Kidney (tissue), 22 donors: Measurements from ENCODE around the gene SLC7A14. TPM values are rescaled to one million over a fixed set of nuclear protein-coding genes. Genes with fewer than 3 reads are reported as not detected.

ENCODE experiments used
- DNase-seq, 5 donors: peaks; one replicate each; pipeline ENCODE4 v3.0.0-alpha.2; 2013 to 2020
- FAIRE-seq: peaks from 2 replicates; lab custom pipeline; 2012; peaks lifted over from hg19 to GRCh38; lab: Jason Lieb, UNC
- H3K27ac ChIP-seq, 2 donors: one replicate each; pipeline ENCODE4 v1.7.0; 2013; ENCODE audit warnings: low read depth in 2 of 2, low read length in 2 of 2, inconsistent platforms in 1 of 2
- H3K27me3 ChIP-seq: one replicate; pipeline ENCODE4 v1.7.1; 2013; ENCODE audit warnings: low read length, inconsistent platforms; ENCODE audit not compliant: control insufficient read depth, insufficient read depth
- H3K36me3 ChIP-seq, 3 donors: one replicate each; pipeline versions ENCODE4 v1.7.0 to v1.7.1; 2013; ENCODE audit warnings: low read length in 3 of 3, control low read depth in 1 of 3, inconsistent platforms in 1 of 3; ENCODE audit not compliant: insufficient read depth in 3 of 3, control insufficient read depth in 2 of 3
- H3K4me1 ChIP-seq, 3 donors: one replicate each; pipeline versions ENCODE4 v1.7.0 to v1.7.1; 2013; ENCODE audit warnings: low read length in 3 of 3, inconsistent platforms in 1 of 3, low read depth in 1 of 3; ENCODE audit not compliant: control insufficient read depth in 2 of 3, insufficient read depth in 2 of 3
- H3K4me3 ChIP-seq, 3 donors: one replicate each; pipeline versions ENCODE4 v1.7.0 to v1.8.1; 2013; ENCODE audit warnings: low read length in 3 of 3, control low read depth in 1 of 3, inconsistent platforms in 1 of 3
- H3K9ac ChIP-seq, 3 donors: one replicate each; pipeline versions ENCODE4 v1.7.0 to v1.7.1; 2013; ENCODE audit warnings: low read length in 3 of 3, control low read depth in 1 of 3, inconsistent platforms in 1 of 3
- H3K9me3 ChIP-seq, 3 donors: one replicate each; pipeline versions ENCODE4 v1.7.0 to v1.7.1; 2013; ENCODE audit warnings: low read length in 3 of 3, control low read depth in 1 of 3, inconsistent platforms in 1 of 3; ENCODE audit not compliant: control insufficient read depth in 2 of 3, insufficient read depth in 1 of 3
- intact Hi-C: fragments of 100-400 bp; cut with DNase I; formaldehyde crosslinking; loops from one replicate; pipeline ENCODE4 v1.11.1; 2022
- long read RNA-seq, 10 donors: library from polyadenylated mRNA in 1 of 10; unstranded in 1 of 10; transcript quantifications; one replicate each; pipeline ENCODE4 v2.0.0 and lab custom pipeline, GENCODE V29; 2021 to 2026
- polyA plus RNA-seq: library from polyadenylated mRNA; stranded (reverse); fragments of 350-450 nt; fragmentation: Illumina TruSeq; extraction: RNeasy Lipid Tissue Mini Kit (QIAGEN cat#74804); gene quantifications from one replicate; pipeline ENCODE4 v1.2.3, GENCODE V29; 2014; ENCODE audit warnings: low read depth, low replicate concordance; ENCODE audit not compliant: insufficient read depth
- total RNA-seq: library from RNA; stranded (reverse); fragmentation: NEBNext Ultra II Directional; extraction: Animal tissue kit (Norgen Biotek cat#: 25700); gene quantifications from one replicate; pipeline ENCODE4 v1.2.1, GENCODE V29; 2021
- TF ChIP-seq, protein P1 (sequence below): IDR thresholded peaks from 3 replicates; pipeline ENCODE4 v1.5.1; 2012; ENCODE audit warnings: mild to moderate bottlenecking, moderate library complexity, borderline replicate concordance; ENCODE audit not compliant: insufficient read depth; ENCODE audit errors: extremely low read depth
- donor health status: control.
- donor health status: control.
- donor health status: control.
- donor health status: control.
- donor health status: control.
- donor health status: DM: yes; HTN: yes; CAD: no.
- donor health status: Normal renal cell carcinoma (clear cell type).

The SLC7A14 gene
- total RNA-seq: not detected
- 0.04 TPM for polyA plus RNA-seq
- long read RNA-seq, donor 1: 0 reads
- long read RNA-seq, donor 2, full-length matches to known transcripts: 1 of 1 reads
- long read RNA-seq, donor 2, partial matches to known transcripts: 0 of 1 reads
- long read RNA-seq, donor 2, other reads (novel, unspliced or antisense): 0 of 1 reads
- long read RNA-seq, donor 3: 0 reads
- long read RNA-seq, donor 4: 0 reads
- long read RNA-seq, donor 5: 0 reads
- long read RNA-seq, donor 6: 0 reads
- long read RNA-seq, donor 7: 0 reads
- long read RNA-seq, donor 8: 0 reads
- long read RNA-seq, donor 9: 0 reads
- long read RNA-seq, donor 10: 0 reads

GRCh38 chr3:170585937-170586310 is at the start of gene SLC7A14:
Gene SLC7A14 (minus strand): TSS chr3:170586075. CDS start chr3:170526936, 59,139 bp downstream.
- no peaks in the 10 kb centered on the region for H3K9me3 ChIP-seq
- FAIRE-seq (no peak), DNase-seq (peak in 3 of 5 donors; percentile 15 to 66 (median 25))
- no peak within 1 kb of the TSS for H3K9ac ChIP-seq
- intact Hi-C loops: no loop called here
- H3K27ac ChIP-seq: no peak within 1 kb of the TSS
- peaks cover 0 to 4% (median 0%) of the 10 kb centered on the region in 3 donors for H3K4me1 ChIP-seq
- H3K27me3 ChIP-seq: peaks cover 5% of the 10 kb centered on the region
- H3K4me3 ChIP-seq: no peak within 1 kb of the TSS
- H3K36me3 ChIP-seq: no peaks in the 10 kb centered on the region
- TF ChIP-seq, protein P1, sequence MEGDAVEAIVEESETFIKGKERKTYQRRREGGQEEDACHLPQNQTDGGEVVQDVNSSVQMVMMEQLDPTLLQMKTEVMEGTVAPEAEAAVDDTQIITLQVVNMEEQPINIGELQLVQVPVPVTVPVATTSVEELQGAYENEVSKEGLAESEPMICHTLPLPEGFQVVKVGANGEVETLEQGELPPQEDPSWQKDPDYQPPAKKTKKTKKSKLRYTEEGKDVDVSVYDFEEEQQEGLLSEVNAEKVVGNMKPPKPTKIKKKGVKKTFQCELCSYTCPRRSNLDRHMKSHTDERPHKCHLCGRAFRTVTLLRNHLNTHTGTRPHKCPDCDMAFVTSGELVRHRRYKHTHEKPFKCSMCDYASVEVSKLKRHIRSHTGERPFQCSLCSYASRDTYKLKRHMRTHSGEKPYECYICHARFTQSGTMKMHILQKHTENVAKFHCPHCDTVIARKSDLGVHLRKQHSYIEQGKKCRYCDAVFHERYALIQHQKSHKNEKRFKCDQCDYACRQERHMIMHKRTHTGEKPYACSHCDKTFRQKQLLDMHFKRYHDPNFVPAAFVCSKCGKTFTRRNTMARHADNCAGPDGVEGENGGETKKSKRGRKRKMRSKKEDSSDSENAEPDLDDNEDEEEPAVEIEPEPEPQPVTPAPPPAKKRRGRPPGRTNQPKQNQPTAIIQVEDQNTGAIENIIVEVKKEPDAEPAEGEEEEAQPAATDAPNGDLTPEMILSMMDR: no peak

DNA sequence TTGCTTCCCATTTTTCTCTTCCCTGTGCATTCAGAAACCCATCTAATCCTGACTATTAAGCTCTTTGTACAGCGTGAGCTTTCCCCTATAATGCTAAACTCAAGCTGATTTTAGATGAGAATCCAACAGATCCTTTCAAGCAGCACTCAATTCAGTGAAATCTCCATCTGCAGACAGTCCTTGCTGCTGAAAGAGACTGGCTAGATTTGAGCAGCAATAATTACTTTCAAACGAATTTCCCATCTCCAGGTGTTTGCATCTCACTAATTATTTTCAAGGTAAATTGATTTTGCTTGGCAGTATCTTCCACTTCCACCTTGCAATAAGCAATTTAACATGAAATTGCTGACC is 49.5 kb upstream of the SLC7A14 start:
- Histone ChIP-seq H3K4me3 (no peak overlapping the region), H3K36me3 (no peaks in the 10 kb centered on the region), H3K4me1 (no peaks in the 10 kb centered on the region), H3K9me3 (no peaks in the 10 kb centered on the region), H3K27me3 (no peaks in the 10 kb centered on the region), H3K27ac (no peak overlapping the region), H3K9ac (no peak overlapping the region)
- no peak for FAIRE-seq
- no peak for DNase-seq
- TF ChIP-seq, protein P1: no peak
- intact Hi-C loops: no loop called here

DNA sequence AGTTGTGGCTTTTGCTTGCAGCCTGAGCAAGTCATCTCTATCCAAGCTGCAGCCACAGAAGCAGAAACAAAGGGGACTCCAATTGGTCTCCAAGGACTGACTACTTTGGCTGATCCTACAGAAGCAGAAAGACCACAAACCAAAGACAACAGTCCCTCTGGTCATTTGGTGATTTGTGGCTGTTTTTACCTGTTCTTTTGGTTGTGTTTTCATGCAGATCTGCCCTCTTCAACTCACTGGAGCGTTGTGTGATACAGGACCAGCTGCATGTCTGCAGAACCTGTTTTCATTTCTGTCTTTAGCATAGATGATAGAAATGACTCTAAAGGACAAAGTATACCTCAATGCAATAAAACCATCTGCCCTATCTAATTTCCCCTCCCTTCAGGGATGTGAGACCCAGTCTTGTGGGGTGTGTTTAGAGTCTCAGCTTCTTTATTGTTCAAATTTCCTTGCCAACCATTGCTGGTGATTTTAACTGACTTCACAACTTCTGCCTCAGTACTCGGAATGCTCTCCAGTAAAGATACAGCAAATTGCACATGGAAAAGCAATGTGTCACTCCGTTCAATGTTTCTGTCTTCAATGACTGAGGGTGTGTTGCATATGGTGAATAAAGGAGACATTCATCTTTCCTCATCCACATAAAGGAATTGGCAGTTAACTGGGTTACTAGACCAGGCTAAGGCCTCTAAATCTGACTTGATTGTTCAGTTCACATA is 48.9 kb upstream of the SLC7A14 start:
- H3K27ac ChIP-seq: no peak overlapping the region
- FAIRE-seq: no peak

More for the DNA sequence above, 48.9 kb upstream of the SLC7A14 start:
- H3K4me3 ChIP-seq: no peak overlapping the region
- intact Hi-C loops: no loop called here
- H3K9me3 ChIP-seq: no peaks in the 10 kb centered on the region
- DNase-seq: no peak
- no peaks in the 10 kb centered on the region for H3K36me3 ChIP-seq
- H3K27me3 ChIP-seq: no peaks in the 10 kb centered on the region
- no peak overlapping the region for H3K9ac ChIP-seq
- TF ChIP-seq, protein P1: no peak
- H3K4me1 ChIP-seq: no peaks in the 10 kb centered on the region
